Chondrocyte (in vitro differentiated cells): Measurements from ENCODE around the gene PTTG1IP. TPM values are rescaled to one million over a fixed set of nuclear protein-coding genes. Genes with fewer than 3 reads are reported as not detected.
A peak's percentile ranks its signal among the peaks of the same experiment; 100 is the strongest.

Source experiments
- DNase-seq: peaks from one replicate; pipeline ENCODE4 v3.0.0; 2021; ENCODE audit warnings: mixed read lengths, low spot score
- H3K27ac Mint-ChIP-seq: one replicate; pipeline ENCODE4 v1.8.0; 2021; ENCODE audit warnings: mild to moderate bottlenecking, moderate library complexity, mixed read lengths; ENCODE audit not compliant: unreplicated experiment
- H3K27me3 Mint-ChIP-seq: 2 replicates; pipeline ENCODE4 v1.8.0; 2021; ENCODE audit warnings: low read depth, mixed read lengths
- H3K36me3 Mint-ChIP-seq: 2 replicates; pipeline ENCODE4 v1.8.0; 2021; ENCODE audit warnings: low read depth, mixed read lengths
- H3K4me1 Mint-ChIP-seq: 2 replicates; pipeline ENCODE4 v1.8.0; 2021; ENCODE audit warnings: low read depth, mild to moderate bottlenecking, mixed read lengths
- H3K4me3 Mint-ChIP-seq: one replicate; pipeline ENCODE4 v1.8.0; 2021; ENCODE audit warnings: mild to moderate bottlenecking, moderate library complexity, mixed read lengths; ENCODE audit not compliant: unreplicated experiment
- H3K9me3 Mint-ChIP-seq: 2 replicates; pipeline ENCODE4 v1.8.0; 2021; ENCODE audit warnings: low read depth, mixed read lengths
- total RNA-seq: library from RNA; stranded (reverse); gene quantifications from 3 replicates; pipeline ENCODE4 v1.2.1, GENCODE V29; 2021
- TF ChIP-seq, protein P1 (sequence below): fragments of 200-600 bp; sonication (generic); IDR thresholded peaks from 2 replicates; pipeline ENCODE4 v1.5.0; 2021; ENCODE audit warnings: antibody characterized with exemption, mild to moderate bottlenecking, moderate library complexity

The PTTG1IP gene
- total RNA-seq, 1 donor from 2014 or later: 329 TPM

DNA sequence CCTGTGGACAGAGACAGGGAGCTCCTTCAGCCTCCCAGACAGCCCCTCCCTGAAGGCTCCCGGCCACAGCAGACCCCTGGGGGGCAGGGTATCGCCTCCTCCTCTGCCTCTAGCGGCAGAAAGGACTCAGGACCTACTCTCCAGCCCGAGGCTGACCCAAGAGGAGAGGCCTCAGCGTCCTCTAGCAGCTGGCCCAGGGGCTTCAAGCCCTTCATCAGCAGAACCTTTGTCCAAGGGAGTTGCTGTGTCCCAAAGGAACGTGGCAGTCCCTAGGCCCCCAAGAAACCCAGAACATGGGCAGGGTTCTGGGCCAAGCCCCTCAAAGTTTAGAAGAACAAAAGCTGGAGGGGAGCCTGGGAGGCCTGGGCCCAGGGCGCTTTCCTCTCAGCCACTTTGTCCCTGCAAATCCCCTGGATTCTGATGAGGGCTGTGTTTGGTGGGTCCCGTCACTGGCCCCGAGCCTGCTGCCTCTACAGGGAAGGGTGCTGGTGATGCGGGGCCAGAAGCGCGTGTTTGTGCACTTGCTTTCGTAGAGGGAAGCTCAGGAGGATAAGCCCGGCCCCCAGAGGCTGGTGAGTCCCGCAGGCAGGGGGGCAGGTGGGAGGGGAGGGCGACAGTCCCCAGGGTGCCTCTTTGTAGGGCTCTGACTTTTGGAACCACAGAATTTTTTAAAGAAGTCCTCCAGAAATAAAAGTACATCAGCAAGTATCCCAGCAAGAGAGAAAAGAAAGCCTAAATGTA lies 33.9 kb upstream of the PTTG1IP start:
- no peak overlapping the region for H3K4me3 Mint-ChIP-seq
- no peak overlapping the region for H3K27ac Mint-ChIP-seq
- peaks cover 10% of the 10 kb centered on the region for H3K4me1 Mint-ChIP-seq
- TF ChIP-seq, protein P1, sequence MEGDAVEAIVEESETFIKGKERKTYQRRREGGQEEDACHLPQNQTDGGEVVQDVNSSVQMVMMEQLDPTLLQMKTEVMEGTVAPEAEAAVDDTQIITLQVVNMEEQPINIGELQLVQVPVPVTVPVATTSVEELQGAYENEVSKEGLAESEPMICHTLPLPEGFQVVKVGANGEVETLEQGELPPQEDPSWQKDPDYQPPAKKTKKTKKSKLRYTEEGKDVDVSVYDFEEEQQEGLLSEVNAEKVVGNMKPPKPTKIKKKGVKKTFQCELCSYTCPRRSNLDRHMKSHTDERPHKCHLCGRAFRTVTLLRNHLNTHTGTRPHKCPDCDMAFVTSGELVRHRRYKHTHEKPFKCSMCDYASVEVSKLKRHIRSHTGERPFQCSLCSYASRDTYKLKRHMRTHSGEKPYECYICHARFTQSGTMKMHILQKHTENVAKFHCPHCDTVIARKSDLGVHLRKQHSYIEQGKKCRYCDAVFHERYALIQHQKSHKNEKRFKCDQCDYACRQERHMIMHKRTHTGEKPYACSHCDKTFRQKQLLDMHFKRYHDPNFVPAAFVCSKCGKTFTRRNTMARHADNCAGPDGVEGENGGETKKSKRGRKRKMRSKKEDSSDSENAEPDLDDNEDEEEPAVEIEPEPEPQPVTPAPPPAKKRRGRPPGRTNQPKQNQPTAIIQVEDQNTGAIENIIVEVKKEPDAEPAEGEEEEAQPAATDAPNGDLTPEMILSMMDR: no peak
- no peak for DNase-seq
- peaks cover 43% of the 10 kb centered on the region for H3K27me3 Mint-ChIP-seq
- H3K36me3 Mint-ChIP-seq: no peaks in the 10 kb centered on the region
- H3K9me3 Mint-ChIP-seq: no peaks in the 10 kb centered on the region

DNA sequence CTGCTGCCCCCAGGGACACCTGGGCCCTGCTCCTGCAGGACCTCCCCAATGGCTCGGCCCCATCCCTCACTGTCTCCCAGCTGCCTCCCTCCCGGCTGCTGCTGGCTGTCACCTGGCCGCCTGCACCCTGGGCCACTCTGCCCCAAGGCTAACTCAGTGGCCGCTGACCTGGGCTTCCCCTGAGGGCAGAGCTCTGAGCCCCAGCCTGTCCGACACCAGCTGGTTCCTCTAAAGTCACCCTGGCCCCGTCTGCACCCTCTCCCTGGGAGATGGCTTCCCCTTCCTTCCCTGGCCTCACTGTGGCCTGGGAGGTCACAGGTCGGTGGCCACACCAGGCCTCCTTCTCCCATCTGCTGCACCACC lies 32.2 kb upstream of the PTTG1IP start:
- Mint-ChIP-seq H3K27ac (no peak overlapping the region), H3K27me3 (peaks cover 47% of the 10 kb centered on the region), H3K4me3 (no peak overlapping the region), H3K9me3 (no peaks in the 10 kb centered on the region), H3K36me3 (no peaks in the 10 kb centered on the region), H3K4me1 (peaks cover 5% of the 10 kb centered on the region)
- TF ChIP-seq, protein P1: no peak
- no peak for DNase-seq

DNA sequence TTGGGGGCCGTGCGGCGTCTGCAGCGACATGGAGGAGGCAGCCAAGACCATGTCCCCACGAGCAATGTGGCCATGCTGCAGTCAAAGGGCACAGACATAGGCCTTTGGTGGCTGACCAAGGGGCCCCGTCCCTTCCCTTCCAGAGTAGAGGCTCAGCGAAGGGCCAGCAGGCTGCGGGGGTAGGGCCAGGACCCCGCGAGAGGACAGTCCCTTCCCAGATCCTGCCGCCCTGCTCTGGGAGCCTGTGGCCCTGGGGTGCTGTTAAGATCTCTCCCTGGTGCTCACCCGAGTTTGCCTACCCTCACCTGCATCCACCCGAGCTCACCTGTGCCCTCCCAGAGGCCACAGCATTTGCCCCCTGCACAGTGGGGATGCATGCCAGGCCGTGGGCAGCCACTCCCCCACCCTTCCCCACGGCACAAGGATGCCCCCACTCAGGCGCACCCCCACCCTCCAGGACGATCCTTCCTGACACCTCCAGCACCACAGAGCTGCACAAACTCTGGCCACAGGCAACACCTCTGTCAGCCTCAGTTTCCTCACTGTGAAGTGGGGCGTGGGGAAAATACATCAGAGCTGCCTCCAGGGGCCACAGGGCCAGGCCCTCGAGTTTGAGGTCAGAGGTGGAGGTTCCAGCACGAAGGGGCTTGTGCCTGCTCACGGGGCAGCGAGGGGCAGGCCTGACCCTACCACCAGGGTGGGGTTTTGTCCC lies 31.7 kb upstream of the PTTG1IP start:
- H3K27ac Mint-ChIP-seq: no peak overlapping the region
- no peak overlapping the region for H3K4me3 Mint-ChIP-seq
- TF ChIP-seq, protein P1: no peak
- no peaks in the 10 kb centered on the region for H3K36me3 Mint-ChIP-seq
- H3K9me3 Mint-ChIP-seq: no peaks in the 10 kb centered on the region
- H3K4me1 Mint-ChIP-seq: peaks cover 5% of the 10 kb centered on the region
- H3K27me3 Mint-ChIP-seq: peaks cover 50% of the 10 kb centered on the region
- no peak for DNase-seq

DNA sequence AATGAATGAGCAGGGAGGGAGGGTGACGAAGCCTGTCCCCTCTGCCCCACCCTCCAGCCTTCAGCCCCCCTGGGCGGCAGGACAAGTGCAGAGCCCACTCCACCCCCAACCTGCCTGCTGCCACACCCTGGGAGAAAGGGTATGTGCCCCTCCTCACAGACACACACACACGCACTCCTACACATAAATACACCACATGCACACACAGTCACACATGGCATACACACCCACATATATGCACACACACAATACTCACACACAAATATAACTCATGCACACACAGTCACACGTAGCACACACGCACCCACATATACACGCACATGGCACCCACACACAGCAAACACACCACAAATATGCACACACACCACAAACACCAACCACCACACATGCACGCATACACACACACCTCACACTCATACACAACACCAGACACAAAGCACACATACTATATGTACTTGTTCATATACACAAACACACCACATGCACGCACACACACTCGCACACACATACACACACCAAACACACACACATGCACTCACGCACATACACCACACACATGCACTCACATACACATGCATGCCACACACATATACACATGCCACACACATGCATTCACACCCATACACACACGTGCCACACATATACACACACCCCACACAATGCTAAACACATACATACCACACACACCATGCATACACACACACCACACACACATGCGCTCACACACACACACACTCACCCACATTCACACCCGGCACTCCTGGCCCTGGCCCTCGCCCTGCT lies 30.8 kb upstream of the PTTG1IP start:
- TF ChIP-seq, protein P1: no peak
- peaks cover 50% of the 10 kb centered on the region for H3K27me3 Mint-ChIP-seq
- H3K4me1 Mint-ChIP-seq: peaks cover 5% of the 10 kb centered on the region
- H3K9me3 Mint-ChIP-seq: no peaks in the 10 kb centered on the region
- no peak for DNase-seq
- H3K4me3 Mint-ChIP-seq: no peak overlapping the region
- H3K27ac Mint-ChIP-seq: no peak overlapping the region
- H3K36me3 Mint-ChIP-seq: no peaks in the 10 kb centered on the region

DNA sequence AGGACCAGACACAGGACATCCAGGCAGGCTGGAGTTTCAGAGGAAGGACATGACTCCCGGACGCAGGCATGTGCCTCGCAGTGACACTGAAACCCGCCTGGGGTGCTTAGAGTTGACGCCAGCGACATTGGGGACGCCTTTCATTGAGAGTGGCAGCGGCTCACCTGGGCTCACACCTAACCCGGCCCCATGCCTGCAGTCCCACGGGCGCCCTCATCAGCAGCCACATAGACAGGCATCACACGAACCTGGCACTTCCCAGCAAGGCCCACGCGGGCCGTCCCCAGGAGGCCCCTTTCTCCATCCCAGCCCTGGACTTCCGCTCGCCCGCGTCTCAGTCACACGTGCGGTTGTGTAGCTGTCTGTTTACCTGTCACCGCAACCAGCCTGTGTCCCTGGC lies 30.2 kb upstream of the PTTG1IP start:
- Mint-ChIP-seq H3K4me3 (no peak overlapping the region), H3K4me1 (peaks cover 4% of the 10 kb centered on the region), H3K27ac (no peak overlapping the region), H3K27me3 (peaks cover 45% of the 10 kb centered on the region), H3K36me3 (no peaks in the 10 kb centered on the region), H3K9me3 (no peaks in the 10 kb centered on the region)
- peak; percentile 79 for DNase-seq
- TF ChIP-seq, protein P1: no peak
